Cardiac muscle cell (in vitro differentiated cells and primary cell): Measurements from ENCODE around the gene HSD3B7. TPM values are rescaled to one million over a fixed set of nuclear protein-coding genes. Genes with fewer than 3 reads are reported as not detected.

Experiments used
- DNase-seq, 2 donors: peaks; one replicate each; pipeline versions ENCODE4 v3.0.0 to v3.0.0-alpha.2; 2010 to 2017; ENCODE audit warnings: low read depth in 1 of 2, low spot score in 1 of 2
- H3K27ac ChIP-seq: fragments of 200-600 bp; sonication (generic); 2 replicates; pipeline ENCODE4 v1.5.1; 2016
- H3K27me3 ChIP-seq: fragments of 200-600 bp; sonication (generic); 2 replicates; pipeline ENCODE4 v1.6.0; 2016; ENCODE audit warnings: control low read depth
- H3K36me3 ChIP-seq: fragments of 200-600 bp; sonication (generic); 2 replicates; pipeline ENCODE4 v1.5.1; 2016; ENCODE audit warnings: control low read depth
- H3K4me1 ChIP-seq: fragments of 200-600 bp; sonication (generic); 2 replicates; pipeline ENCODE4 v1.8.1; 2017; ENCODE audit warnings: low read depth, mild to moderate bottlenecking, mixed run types
- H3K4me3 ChIP-seq: fragments of 200-600 bp; sonication (generic); 2 replicates; pipeline ENCODE4 v1.5.1; 2016; ENCODE audit warnings: mild to moderate bottlenecking
- H3K9me3 ChIP-seq: fragments of 200-600 bp; sonication (generic); 2 replicates; pipeline ENCODE4 v1.5.1; 2017; ENCODE audit warnings: low read depth, mild to moderate bottlenecking, control low read depth
- polyA plus RNA-seq: library from polyadenylated mRNA; unstranded; fragments of >200 nt; fragmentation: Nextera tagmentation; extraction: Ambion mirVana; gene quantifications from 2 replicates; pipeline ENCODE4 v1.2.1, GENCODE V29; 2016
- total RNA-seq: library from RNA; depleted of rRNA; stranded (reverse); fragments of >200 nt; gene quantifications from 2 replicates; pipeline ENCODE4 v1.2.3, GENCODE V29; 2016
- TF ChIP-seq, protein P1 (sequence below): IDR thresholded peaks from 2 replicates; pipeline ENCODE4 v1.5.1; 2012; ENCODE audit warnings: low read depth, mild to moderate bottlenecking, low read length

The HSD3B7 gene
- total and polyA plus RNA-seq, 2 experiments from 2014 or later, result 5.8 to 8.5 TPM

DNA sequence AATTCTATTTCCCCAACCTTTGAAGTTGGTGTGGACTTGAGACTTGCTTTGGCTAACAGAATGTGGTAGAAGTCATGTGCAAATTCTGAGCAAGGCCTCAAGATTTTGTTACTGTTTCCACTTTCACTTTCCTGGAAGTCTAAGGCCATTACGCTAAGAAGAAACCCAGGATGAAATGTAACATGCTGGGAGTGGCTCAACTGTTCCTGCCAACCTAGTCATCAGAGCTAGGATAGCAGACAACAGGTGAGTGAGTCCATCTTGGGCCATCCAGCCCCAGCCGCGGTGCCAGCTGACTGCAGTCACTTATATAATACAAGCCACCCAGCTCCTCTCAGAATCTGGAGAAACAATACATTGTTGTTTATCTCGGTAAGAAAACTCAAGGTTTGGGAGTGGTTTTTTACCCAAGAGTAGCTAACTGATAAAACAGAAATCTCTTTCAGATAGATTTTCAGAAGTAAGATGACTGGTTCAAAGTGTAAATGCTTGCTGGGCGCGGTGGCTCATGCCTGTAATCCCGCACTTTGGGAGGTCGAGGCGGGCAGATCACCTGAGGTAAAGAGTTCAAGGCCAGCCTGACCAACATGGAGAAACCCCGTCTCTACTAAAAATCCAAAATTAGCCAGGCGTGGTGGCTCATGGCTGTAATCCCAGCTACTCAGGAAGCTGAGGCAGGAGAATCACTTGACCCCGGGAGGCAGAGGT, 37.7 kb downstream of the HSD3B7 start:
- no peak overlapping the region for H3K4me3 ChIP-seq
- DNase-seq, result no peak
- H3K27me3 ChIP-seq, result no peaks in the 10 kb centered on the region
- TF ChIP-seq, protein P1, sequence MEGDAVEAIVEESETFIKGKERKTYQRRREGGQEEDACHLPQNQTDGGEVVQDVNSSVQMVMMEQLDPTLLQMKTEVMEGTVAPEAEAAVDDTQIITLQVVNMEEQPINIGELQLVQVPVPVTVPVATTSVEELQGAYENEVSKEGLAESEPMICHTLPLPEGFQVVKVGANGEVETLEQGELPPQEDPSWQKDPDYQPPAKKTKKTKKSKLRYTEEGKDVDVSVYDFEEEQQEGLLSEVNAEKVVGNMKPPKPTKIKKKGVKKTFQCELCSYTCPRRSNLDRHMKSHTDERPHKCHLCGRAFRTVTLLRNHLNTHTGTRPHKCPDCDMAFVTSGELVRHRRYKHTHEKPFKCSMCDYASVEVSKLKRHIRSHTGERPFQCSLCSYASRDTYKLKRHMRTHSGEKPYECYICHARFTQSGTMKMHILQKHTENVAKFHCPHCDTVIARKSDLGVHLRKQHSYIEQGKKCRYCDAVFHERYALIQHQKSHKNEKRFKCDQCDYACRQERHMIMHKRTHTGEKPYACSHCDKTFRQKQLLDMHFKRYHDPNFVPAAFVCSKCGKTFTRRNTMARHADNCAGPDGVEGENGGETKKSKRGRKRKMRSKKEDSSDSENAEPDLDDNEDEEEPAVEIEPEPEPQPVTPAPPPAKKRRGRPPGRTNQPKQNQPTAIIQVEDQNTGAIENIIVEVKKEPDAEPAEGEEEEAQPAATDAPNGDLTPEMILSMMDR, result no peak
- H3K36me3 ChIP-seq, result no peaks in the 10 kb centered on the region
- no peak overlapping the region for H3K27ac ChIP-seq
- H3K9me3 ChIP-seq, result no peaks in the 10 kb centered on the region
- no peaks in the 10 kb centered on the region for H3K4me1 ChIP-seq

DNA sequence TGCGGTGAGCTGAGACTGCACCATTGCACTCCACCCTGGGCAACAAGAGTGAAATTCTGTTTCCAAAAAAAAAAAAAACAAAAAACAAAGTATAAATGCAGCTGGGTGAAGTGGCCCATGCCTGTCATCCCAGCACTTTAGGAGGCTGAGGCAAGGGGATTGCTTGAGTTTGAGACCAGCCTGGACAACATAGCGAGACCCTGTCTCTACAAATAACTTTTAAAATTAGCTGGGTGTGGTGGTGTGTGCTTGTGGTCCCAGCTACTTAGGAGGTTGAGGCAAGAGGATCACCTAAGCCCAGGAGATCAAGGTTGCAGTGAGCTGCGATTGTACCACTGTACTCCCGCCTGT, 38.2 kb downstream of the HSD3B7 start:
- no peak overlapping the region for H3K4me3 ChIP-seq

GRCh38 chr16:31023627-31024226, 38.7 kb downstream of the HSD3B7 start:
- TF ChIP-seq, protein P1, result no peak
- H3K27ac ChIP-seq, result no peak overlapping the region
- H3K36me3 ChIP-seq, result no peaks in the 10 kb centered on the region
- no peaks in the 10 kb centered on the region for H3K9me3 ChIP-seq
- H3K4me1 ChIP-seq, result no peaks in the 10 kb centered on the region
- no peak for DNase-seq
- H3K27me3 ChIP-seq, result no peaks in the 10 kb centered on the region
- H3K4me3 ChIP-seq, result no peak overlapping the region

More for the DNA sequence above, 38.2 kb downstream of the HSD3B7 start:
- Histone ChIP-seq H3K27me3 (no peaks in the 10 kb centered on the region), H3K9me3 (no peaks in the 10 kb centered on the region), H3K36me3 (no peaks in the 10 kb centered on the region), H3K4me1 (no peaks in the 10 kb centered on the region), H3K27ac (no peak overlapping the region)
- TF ChIP-seq, protein P1, result no peak
- no peak for DNase-seq

DNA sequence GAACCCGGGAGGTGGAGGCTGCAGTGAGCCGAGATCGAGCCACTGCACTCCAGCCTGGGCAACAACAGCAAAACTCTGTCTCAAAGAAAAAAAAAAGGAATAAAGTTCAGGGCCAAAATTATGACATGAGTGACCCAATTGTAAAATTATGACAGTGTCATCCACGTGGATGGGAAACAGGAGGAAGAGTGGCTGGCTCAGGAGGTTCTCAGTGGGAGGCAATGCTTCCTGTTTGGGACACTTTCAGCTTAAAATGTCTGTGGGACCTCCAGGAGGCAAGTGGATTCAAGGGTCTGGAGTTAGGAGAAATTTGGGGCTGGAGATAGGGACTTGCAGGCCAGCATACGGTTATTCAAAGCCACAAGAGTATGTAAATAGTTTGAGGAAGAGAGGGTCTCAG, 40.3 kb downstream of the HSD3B7 start:
- no peaks in the 10 kb centered on the region for H3K36me3 ChIP-seq
- H3K4me1 ChIP-seq, result no peaks in the 10 kb centered on the region
- no peak overlapping the region for H3K4me3 ChIP-seq
- no peaks in the 10 kb centered on the region for H3K27me3 ChIP-seq
- TF ChIP-seq, protein P1, result no peak
- no peak overlapping the region for H3K27ac ChIP-seq
- no peaks in the 10 kb centered on the region for H3K9me3 ChIP-seq
- DNase-seq, result no peak

DNA sequence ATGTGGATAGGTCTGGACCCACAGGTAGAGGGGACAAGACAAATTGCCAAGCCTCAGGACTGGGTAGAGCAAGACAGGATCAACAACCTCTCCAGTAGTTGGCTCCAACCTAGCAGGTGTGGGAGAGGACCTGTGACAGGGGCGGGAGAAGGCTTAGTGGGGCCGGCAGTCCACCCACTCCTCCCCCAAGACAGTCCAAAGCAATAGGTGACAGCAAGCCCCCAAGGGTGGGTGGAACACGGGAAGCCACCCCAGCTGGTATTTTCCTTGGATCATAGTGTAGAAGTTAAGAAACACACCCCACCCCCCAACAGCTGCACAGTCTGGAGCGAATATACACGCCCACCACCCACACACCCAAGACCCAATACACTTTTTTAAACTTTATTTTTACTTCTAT, 44.3 kb downstream of the HSD3B7 start:
- H3K36me3 ChIP-seq, result no peaks in the 10 kb centered on the region
- no peak overlapping the region for H3K27ac ChIP-seq
- H3K4me1 ChIP-seq, result no peaks in the 10 kb centered on the region
- TF ChIP-seq, protein P1, result no peak
- no peak overlapping the region for H3K4me3 ChIP-seq
- H3K9me3 ChIP-seq, result no peaks in the 10 kb centered on the region
- no peak for DNase-seq
- no peaks in the 10 kb centered on the region for H3K27me3 ChIP-seq
